ENCODE measurements around the gene KAT2B. TPM values are rescaled to one million over a fixed set of nuclear protein-coding genes. Genes with fewer than 3 reads are reported as not detected.

Gene KAT2B
- total and polyA plus RNA-seq, 2 of the 13 experiments (the other 11 are each of a cell fraction or from before 2014, with no cell fraction given) = 0.97 to 1.7 TPM

DNA sequence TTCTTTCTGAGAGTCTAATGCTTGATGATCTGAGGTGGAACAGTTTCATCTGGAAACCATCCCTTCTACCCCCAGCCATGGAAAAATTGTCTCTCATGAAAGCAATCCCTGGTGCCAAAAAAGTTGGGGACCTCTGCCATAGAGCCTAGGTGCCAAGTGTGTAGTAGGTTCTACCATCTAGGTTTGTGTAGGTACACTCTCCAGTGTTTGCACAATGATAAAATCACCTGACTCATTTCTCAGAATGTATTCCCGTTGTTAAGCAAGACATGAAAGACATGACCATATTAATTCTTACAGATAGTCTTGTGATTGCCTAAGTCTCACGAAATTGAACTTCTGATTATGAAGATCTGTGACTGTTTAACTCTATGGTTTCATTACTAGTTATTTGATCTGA lies 68.6 kb downstream of the KAT2B start:
- H3K27me3 ChIP-seq (ENCODE audit: control insufficient read depth in 1 of 2, insufficient read depth in 2 of 2, low read length in 2 of 2) = no peaks in the 10 kb centered on the region
- ATAC-seq (no peak), DNase-seq (ENCODE audit: low spot score) (no peak), FAIRE-seq (no peak)
- ChIA-PET CTCF (ENCODE audit: low intra/inter-chr PET ratio, low total read pairs) (no interaction called here), POLR2A (no interaction called here)
- no peak overlapping the region for H2AFZ ChIP-seq (ENCODE audit: low read length)
- intact Hi-C loops (cut with micrococcal nuclease; ENCODE audit: unreplicated experiment) = no loop called here
- in situ Hi-C loops (cut with HindIII; ENCODE audit: extremely low pct_ligation_motif_present, low pct_unique_long_range_greater_than_20kb) = no loop called here
- BruUV-seq (replicated peaks) = no TSS peak
- no peak overlapping the region for H3K4me2 ChIP-seq (ENCODE audit: low read depth, low read length)
- no peak overlapping the region for H3K9ac ChIP-seq (ENCODE audit: insufficient read depth, low read depth, low read length)
- no peak overlapping the region for H3K4me3 ChIP-seq (replicated peaks in 1 of 3; ENCODE audit: insufficient read depth in 1 of 3, low read depth in 2 of 3, low read length in 3 of 3)
- no peak overlapping the region for H3K27ac ChIP-seq (ENCODE audit: extremely low read length, insufficient read depth, low read length)
- H3K9me3 ChIP-seq (ENCODE audit: low read length) = no peaks in the 10 kb centered on the region
- H3K79me2 ChIP-seq (ENCODE audit: insufficient read depth, low read length) = no peaks in the 10 kb centered on the region
- H4K20me1 ChIP-seq (ENCODE audit: insufficient read depth, low read length) = no peaks in the 10 kb centered on the region
- 12% methylated on average over 2 of the region's 2 CpGs for WGBS (ENCODE audit: low lambda C conversion rate)
- H3K36me3 ChIP-seq (replicated peaks in 1 of 2; ENCODE audit: control insufficient read depth in 1 of 2, insufficient read depth in 2 of 2, low read length in 2 of 2) = no peaks in the 10 kb centered on the region
- H3K4me1 ChIP-seq (ENCODE audit: insufficient read depth, low read length) = no peaks in the 10 kb centered on the region
- no peak for TF ChIP-seq ZNF790 (CRISPR knock-in tag; IDR thresholded peaks at IDR 0.05; ENCODE audit: borderline replicate concordance)
- no peak for TF ChIP-seq RBM39 (IDR thresholded peaks at IDR 0.05; ENCODE audit: low read depth, low read length, poor library complexity, severe bottlenecking)
- TF ChIP-seq, protein P1, sequence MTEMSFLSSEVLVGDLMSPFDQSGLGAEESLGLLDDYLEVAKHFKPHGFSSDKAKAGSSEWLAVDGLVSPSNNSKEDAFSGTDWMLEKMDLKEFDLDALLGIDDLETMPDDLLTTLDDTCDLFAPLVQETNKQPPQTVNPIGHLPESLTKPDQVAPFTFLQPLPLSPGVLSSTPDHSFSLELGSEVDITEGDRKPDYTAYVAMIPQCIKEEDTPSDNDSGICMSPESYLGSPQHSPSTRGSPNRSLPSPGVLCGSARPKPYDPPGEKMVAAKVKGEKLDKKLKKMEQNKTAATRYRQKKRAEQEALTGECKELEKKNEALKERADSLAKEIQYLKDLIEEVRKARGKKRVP (CRISPR knock-in tag; IDR thresholded peaks at IDR 0.05) = no peak
- TF ChIP-seq FOXM1 (CRISPR knock-in tag; IDR thresholded peaks at IDR 0.05) = no peak
- no peak for TF ChIP-seq ZNF652 (CRISPR knock-in tag; IDR thresholded peaks at IDR 0.05; ENCODE audit: borderline replicate concordance, low read depth)
- TF ChIP-seq REL (CRISPR knock-in tag; conservative IDR thresholded peaks at IDR 0.05) = no peak
- TF ChIP-seq, protein P2, sequence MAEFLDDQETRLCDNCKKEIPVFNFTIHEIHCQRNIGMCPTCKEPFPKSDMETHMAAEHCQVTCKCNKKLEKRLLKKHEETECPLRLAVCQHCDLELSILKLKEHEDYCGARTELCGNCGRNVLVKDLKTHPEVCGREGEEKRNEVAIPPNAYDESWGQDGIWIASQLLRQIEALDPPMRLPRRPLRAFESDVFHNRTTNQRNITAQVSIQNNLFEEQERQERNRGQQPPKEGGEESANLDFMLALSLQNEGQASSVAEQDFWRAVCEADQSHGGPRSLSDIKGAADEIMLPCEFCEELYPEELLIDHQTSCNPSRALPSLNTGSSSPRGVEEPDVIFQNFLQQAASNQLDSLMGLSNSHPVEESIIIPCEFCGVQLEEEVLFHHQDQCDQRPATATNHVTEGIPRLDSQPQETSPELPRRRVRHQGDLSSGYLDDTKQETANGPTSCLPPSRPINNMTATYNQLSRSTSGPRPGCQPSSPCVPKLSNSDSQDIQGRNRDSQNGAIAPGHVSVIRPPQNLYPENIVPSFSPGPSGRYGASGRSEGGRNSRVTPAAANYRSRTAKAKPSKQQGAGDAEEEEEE (CRISPR knock-in tag; IDR thresholded peaks at IDR 0.05; ENCODE audit: borderline replicate concordance) = no peak
- TF ChIP-seq ZNF567 (CRISPR knock-in tag; IDR thresholded peaks at IDR 0.05; ENCODE audit: borderline replicate concordance) = no peak
- TF ChIP-seq ARNT (IDR thresholded peaks at IDR 0.05) = no peak
- TF ChIP-seq WIZ (CRISPR knock-in tag; IDR thresholded peaks at IDR 0.05) = no peak
- no peak for TF ChIP-seq FOXP4 (CRISPR knock-in tag; IDR thresholded peaks at IDR 0.05)
- TF ChIP-seq, protein P3, sequence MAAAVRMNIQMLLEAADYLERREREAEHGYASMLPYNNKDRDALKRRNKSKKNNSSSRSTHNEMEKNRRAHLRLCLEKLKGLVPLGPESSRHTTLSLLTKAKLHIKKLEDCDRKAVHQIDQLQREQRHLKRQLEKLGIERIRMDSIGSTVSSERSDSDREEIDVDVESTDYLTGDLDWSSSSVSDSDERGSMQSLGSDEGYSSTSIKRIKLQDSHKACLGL (CRISPR knock-in tag; IDR thresholded peaks at IDR 0.05) = no peak
- TF ChIP-seq ZNF512 (CRISPR knock-in tag; IDR thresholded peaks at IDR 0.05) = no peak
